Measurements from ENCODE around the gene CAPN2.

GRCh38 chr1:223741861-223742260 is 29.5 kb downstream of the CAPN2 start:
- TF ChIP-seq POLR2A (IDR thresholded peaks at IDR 0.05): no peak
- no peak for TF ChIP-seq EP300 (IDR thresholded peaks at IDR 0.05; ENCODE audit: low read depth)
- no peak for TF ChIP-seq CTCF (IDR thresholded peaks at IDR 0.05)
